SU-DHL-6 (cell line): Measurements from ENCODE around the gene RIMBP2.

Experiments
- CTCF ChIP-seq: fragments of 200-600 bp; sonication (generic); IDR thresholded peaks from one replicate; pipeline ENCODE4 v1.5.1; 2017; ENCODE audit warnings: antibody characterized with exemption, mild to moderate bottlenecking, low read length, moderate library complexity; ENCODE audit not compliant: insufficient read depth, poor library complexity, severe bottlenecking
- EZH2phosphoT487 ChIP-seq: fragments of 200-600 bp; sonication (generic), shearing (Covaris generic); conservative IDR thresholded peaks from 2 replicates; pipeline ENCODE4 v1.6.1; 2018; ENCODE audit warnings: mild to moderate bottlenecking, antibody characterized with exemption, low read length, moderate library complexity, mixed read lengths

- TF ChIP-seq CTCF (no peak), EZH2phosphoT487 (no peak)
Measured at GRCh38 chr12:130479401-130480125, 236.5 kb downstream of the RIMBP2 start.
